Measurements from ENCODE around the gene SSR3.

SSR3 gene

GRCh38 chr3:156535162-156535627 lies 19.7 kb downstream of the SSR3 start:
- peak; percentile 11 for DNase-seq

GRCh38 chr3:156533205-156533604 lies 21.7 kb downstream of the SSR3 start:
- no peak for DNase-seq

- DNase-seq: no peak
Measured at GRCh38 chr3:156532730-156533129, 22.2 kb downstream of the SSR3 start.

- DNase-seq: no peak
Measured at GRCh38 chr3:156530980-156531379, 23.9 kb downstream of the SSR3 start.

- DNase-seq: no peak
Measured at GRCh38 chr3:156527060-156527459, 27.9 kb downstream of the SSR3 start.

GRCh38 chr3:156525808-156526207 lies 29.1 kb downstream of the SSR3 start:
- DNase-seq: no peak

GRCh38 chr3:156522673-156523072 lies 32.2 kb downstream of the SSR3 start:
- no peak for DNase-seq

GRCh38 chr3:156519758-156520162 lies 35.2 kb downstream of the SSR3 start:
- no peak for DNase-seq

GRCh38 chr3:156518726-156519125 lies 36.2 kb downstream of the SSR3 start:
- no peak for DNase-seq

- DNase-seq: no peak
Measured at GRCh38 chr3:156516961-156517360, 38.0 kb downstream of the SSR3 start.

- DNase-seq: no peak
Measured at GRCh38 chr3:156516284-156516683, 38.6 kb downstream of the SSR3 start.

GRCh38 chr3:156513619-156514018 lies 41.3 kb downstream of the SSR3 start:
- DNase-seq: no peak

GRCh38 chr3:156511987-156512677 lies 42.8 kb downstream of the SSR3 start:
- no peak for DNase-seq

- no peak for DNase-seq
Measured at GRCh38 chr3:156509189-156510174, 45.4 kb downstream of the SSR3 start.

- DNase-seq: no peak
Measured at GRCh38 chr3:156507285-156507684, 47.6 kb downstream of the SSR3 start.

- no peak for DNase-seq
Measured at GRCh38 chr3:156498307-156498706, 56.6 kb downstream of the SSR3 start.

- DNase-seq: no peak
Measured at GRCh38 chr3:156497326-156497725, 57.6 kb downstream of the SSR3 start.

GRCh38 chr3:156495816-156496215 lies 59.1 kb downstream of the SSR3 start:
- no peak for DNase-seq

- no peak for DNase-seq
Measured at GRCh38 chr3:156493887-156494286, 61.0 kb downstream of the SSR3 start.

- DNase-seq: no peak
Measured at GRCh38 chr3:156492801-156493261, 62.1 kb downstream of the SSR3 start.

- DNase-seq: no peak
Measured at GRCh38 chr3:156491192-156491591, 63.7 kb downstream of the SSR3 start.
